AG04450 (cell line): ENCODE measurements around the gene NPAS3. TPM values are rescaled to one million over a fixed set of nuclear protein-coding genes. Genes with fewer than 3 reads are reported as not detected.

Experiments used
- CTCF ChIA-PET: fragments of 300-600, 350-600 bp; formaldehyde crosslinking; extraction: SDS; loops from one replicate; lab custom pipeline; 2022; ENCODE audit warnings: antibody characterized with exemption, inconsistent platforms; lab: Charles Lee
- POLR2A ChIA-PET: fragments of 350-600 bp; formaldehyde crosslinking; extraction: SDS; loops from one replicate; lab custom pipeline; 2021; ENCODE audit warnings: antibody characterized with exemption, inconsistent platforms; lab: Yijun Ruan, JAX
- DNase-seq: peaks from one replicate; pipeline ENCODE4 v3.0.0-alpha.2; 2011; ENCODE audit warnings: low read depth, low spot score
- H3K27ac ChIP-seq: one replicate; pipeline ENCODE4 v1.5.1; 2012; ENCODE audit warnings: low read depth, low read length, control low read depth
- H3K27me3 ChIP-seq: one replicate; pipeline ENCODE4 v1.6.0; 2012; ENCODE audit warnings: low read length; ENCODE audit not compliant: control insufficient read depth, insufficient read depth
- H3K4me3 ChIP-seq: 2 replicates; pipeline ENCODE4 v1.5.1; 2011; ENCODE audit warnings: mild to moderate bottlenecking, low read depth, low read length, control low read depth
- H3K9me3 ChIP-seq: 2 replicates; pipeline ENCODE4 v1.5.1; 2012; ENCODE audit warnings: low read length; ENCODE audit not compliant: control insufficient read depth, insufficient read depth
- CTCF ChIP-seq: IDR thresholded peaks from 2 replicates; pipeline ENCODE4 v1.5.1; 2011; ENCODE audit warnings: low read depth, low read length, control low read depth, inconsistent platforms
- polyA plus RNA-seq: library from polyadenylated mRNA; depleted of rRNA; stranded (reverse); fragments of >200 nt; gene quantifications from 2 replicates; pipeline ENCODE4 v1.2.3, GENCODE V29; 2011

The NPAS3 gene
- polyA plus RNA-seq, 1 experiment = not detected

DNA sequence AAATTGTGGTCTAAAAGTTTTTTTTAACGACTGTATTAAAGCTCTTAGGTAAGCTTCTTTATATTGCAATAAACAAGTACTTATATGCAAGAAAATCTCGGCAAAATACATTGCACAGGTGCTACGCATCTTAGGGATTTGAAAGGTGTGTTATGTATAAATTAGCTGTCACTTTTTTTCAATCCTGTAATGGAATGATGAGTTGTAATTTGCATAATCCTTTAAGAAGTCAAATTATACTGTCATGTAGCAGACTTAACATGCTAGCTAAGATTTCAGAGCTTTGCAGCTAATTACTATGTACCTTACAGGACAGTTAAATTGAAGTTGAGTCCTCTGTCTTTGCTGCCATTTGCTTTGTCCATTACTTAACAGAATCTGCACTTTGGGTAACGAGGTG lies 117.5 kb downstream of the NPAS3 start:
- CTCF ChIA-PET = no interaction called here
- Histone ChIP-seq H3K9me3 (no peaks in the 10 kb centered on the region), H3K27me3 (no peaks in the 10 kb centered on the region), H3K27ac (no peak overlapping the region), H3K4me3 (no peak overlapping the region)
- POLR2A ChIA-PET = no interaction called here
- TF ChIP-seq CTCF = no peak
- no peak for DNase-seq

DNA sequence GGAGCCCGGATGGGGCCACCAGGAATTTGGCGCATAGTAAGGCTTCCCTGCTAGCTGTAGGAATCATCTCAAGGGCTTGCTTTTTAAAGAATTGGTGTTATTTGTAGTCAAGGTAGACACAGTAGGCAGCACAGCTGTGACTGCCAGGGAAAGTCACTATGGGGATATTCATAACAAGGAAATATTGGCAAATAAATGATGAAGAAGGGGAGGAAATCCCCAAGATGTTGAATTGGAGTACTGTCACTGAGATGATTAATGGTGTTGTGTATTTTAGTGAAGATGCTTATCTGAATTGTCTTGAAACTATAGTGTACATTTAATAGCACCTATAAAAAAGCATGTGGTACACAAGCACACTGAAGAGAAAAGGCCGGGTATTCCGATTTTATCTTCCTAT lies 118.9 kb downstream of the NPAS3 start:
- no peak overlapping the region for H3K27ac ChIP-seq
- ChIA-PET CTCF (no interaction called here), POLR2A (interaction anchor here (0.7 kb wide), 1 partner anchor 686 kb away, joined by 3 read pairs; no protein-coding TSS in a partner anchor)
- no peaks in the 10 kb centered on the region for H3K27me3 ChIP-seq
- no peaks in the 10 kb centered on the region for H3K9me3 ChIP-seq
- no peak for TF ChIP-seq CTCF
- no peak for DNase-seq
- H3K4me3 ChIP-seq = no peak overlapping the region

DNA sequence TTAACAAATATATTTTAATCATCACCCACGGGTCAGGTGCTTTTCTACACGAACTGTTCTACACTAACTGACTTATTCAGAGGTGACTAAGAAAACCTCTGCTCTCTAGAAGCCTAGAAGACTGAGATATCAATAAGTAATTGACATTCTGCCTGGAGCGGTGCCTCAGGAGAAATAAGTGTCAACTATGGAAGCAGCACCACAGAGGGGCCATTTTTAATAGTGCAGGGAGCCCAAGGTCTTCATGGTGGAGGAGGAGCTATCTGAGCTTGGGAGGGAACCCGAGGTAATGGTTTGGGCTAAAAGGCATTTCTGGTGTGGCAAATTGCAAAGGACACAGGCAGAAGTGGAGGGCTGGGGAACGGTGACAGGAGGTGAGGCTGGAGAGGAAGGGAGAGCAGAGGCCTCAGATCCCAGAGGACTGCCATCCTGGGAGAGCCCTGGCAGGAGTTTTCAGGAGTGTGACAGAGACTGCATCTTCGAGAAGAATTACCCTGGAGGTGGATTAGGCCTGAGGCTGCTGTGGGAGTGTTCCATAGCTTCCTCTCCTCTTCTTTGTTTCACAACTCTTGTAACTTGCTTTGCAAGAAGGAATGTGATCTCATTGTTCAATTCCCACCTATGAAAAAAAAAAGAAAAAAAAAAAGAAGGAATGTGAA lies 123.1 kb downstream of the NPAS3 start:
- CTCF ChIA-PET = no interaction called here
- DNase-seq = no peak

DNA sequence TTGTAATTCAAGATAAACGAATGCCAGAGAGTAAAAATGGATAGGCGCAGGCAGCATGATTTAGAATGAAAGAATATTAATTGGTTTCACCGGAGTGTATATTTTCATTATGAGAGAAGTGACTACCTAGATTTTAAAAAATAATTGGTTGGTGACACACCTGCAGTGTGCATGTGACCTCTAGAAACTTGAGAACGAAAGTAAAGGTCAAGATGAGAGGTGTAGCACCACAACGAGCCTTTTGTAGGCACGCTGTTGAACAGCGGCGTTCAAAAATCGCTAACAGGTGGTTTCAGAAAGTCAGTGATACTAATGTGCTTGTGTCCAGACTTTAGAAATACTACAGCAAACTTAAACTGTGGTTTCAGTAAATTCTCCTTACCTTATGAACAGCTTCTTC lies 123.8 kb downstream of the NPAS3 start:
- DNase-seq = no peak
- Histone ChIP-seq H3K27me3 (no peaks in the 10 kb centered on the region), H3K4me3 (no peak overlapping the region), H3K27ac (no peak overlapping the region), H3K9me3 (no peaks in the 10 kb centered on the region)
- ChIA-PET POLR2A (no interaction called here), CTCF (no interaction called here)
- TF ChIP-seq CTCF = no peak

More for the DNA sequence above, 123.1 kb downstream of the NPAS3 start:
- POLR2A ChIA-PET = no interaction called here
- Histone ChIP-seq H3K27me3 (no peaks in the 10 kb centered on the region), H3K4me3 (no peak overlapping the region), H3K9me3 (no peaks in the 10 kb centered on the region), H3K27ac (no peak overlapping the region)
- TF ChIP-seq CTCF = no peak

GRCh38 chr14:33062881-33063280 lies 124.2 kb downstream of the NPAS3 start:
- TF ChIP-seq CTCF = no peak

More at GRCh38 chr14:33062881-33063280, 124.2 kb downstream of the NPAS3 start:
- POLR2A ChIA-PET = no interaction called here
- no peaks in the 10 kb centered on the region for H3K27me3 ChIP-seq
- H3K27ac ChIP-seq = no peak overlapping the region
- no peaks in the 10 kb centered on the region for H3K9me3 ChIP-seq
- no peak for DNase-seq
- CTCF ChIA-PET = no interaction called here
- no peak overlapping the region for H3K4me3 ChIP-seq
